Panc1 (cell line): ENCODE measurements around the gene ASTE1.

Experiments used
- CTCF ChIP-seq: fragments of 450-650 bp; IDR thresholded peaks from 2 replicates; pipeline ENCODE4 v1.5.1; 2017; ENCODE audit warnings: mild to moderate bottlenecking
- POLR2AphosphoS5 ChIP-seq: IDR thresholded peaks from 2 replicates; pipeline ENCODE4 v1.6.1; 2012; ENCODE audit warnings: mild to moderate bottlenecking, low read depth, low read length, moderate library complexity
- REST ChIP-seq, 2 experiments: IDR thresholded peaks; 2 replicates each; pipeline ENCODE4 v1.6.1; 2011 to 2012; ENCODE audit warnings: low read depth in 2 of 2, control low read depth in 1 of 2, low read length in 1 of 2, mild to moderate bottlenecking in 1 of 2, moderate library complexity in 1 of 2; ENCODE audit not compliant: insufficient read depth in 1 of 2
- SIN3A ChIP-seq: IDR thresholded peaks from 2 replicates; pipeline ENCODE4 v1.6.1; 2012; ENCODE audit warnings: low read depth, mild to moderate bottlenecking, low read length, moderate library complexity, borderline replicate concordance; ENCODE audit not compliant: insufficient read depth

- TF ChIP-seq SIN3A: no peak
- TF ChIP-seq CTCF: peak; percentile 71; the same call in 1 of the 2 replicates
- TF ChIP-seq POLR2AphosphoS5: no peak
- TF ChIP-seq REST (IDR thresholded peaks at IDR 0.05; ENCODE audit: insufficient read depth in 1 of 2, low read depth in 2 of 2, low read length in 1 of 2): no peak
These were observed 7.0 kb upstream of the ASTE1 start for GRCh38 chr3:131033480-131034080.
